SU-DHL-6 (cell line): ENCODE data around the gene ELMO2.

Experiments used
- EZH2phosphoT487 ChIP-seq: fragments of 200-600 bp; sonication (generic), shearing (Covaris generic); conservative IDR thresholded peaks from 2 replicates; pipeline ENCODE4 v1.6.1; 2018; ENCODE audit warnings: mild to moderate bottlenecking, antibody characterized with exemption, low read length, moderate library complexity, mixed read lengths
- TF ChIP-seq, protein P1 (sequence below): fragments of 200-600 bp; sonication (generic); IDR thresholded peaks from one replicate; pipeline ENCODE4 v1.5.1; 2017; ENCODE audit warnings: antibody characterized with exemption, mild to moderate bottlenecking, low read length, moderate library complexity; ENCODE audit not compliant: insufficient read depth, poor library complexity, severe bottlenecking

DNA sequence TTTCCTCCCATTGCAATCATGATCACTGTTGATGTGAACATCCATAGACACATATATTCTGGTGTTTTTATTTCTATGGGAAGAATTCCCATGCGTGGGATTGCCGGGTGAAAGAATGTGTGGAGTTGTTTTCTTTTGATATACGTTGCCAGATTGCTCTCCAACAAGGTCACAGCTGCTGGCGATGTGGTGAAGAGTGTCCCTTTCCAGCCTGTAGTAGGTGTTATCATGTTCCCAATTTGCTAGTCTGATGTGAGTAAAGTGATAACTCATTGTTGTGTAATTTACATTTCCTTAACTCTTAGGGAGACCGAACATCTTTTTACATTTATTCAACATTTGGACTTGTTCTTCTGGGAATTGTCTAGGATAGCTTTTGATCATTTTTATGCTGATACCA is 14.5 kb upstream of the ELMO2 start:
- TF ChIP-seq, protein P1, sequence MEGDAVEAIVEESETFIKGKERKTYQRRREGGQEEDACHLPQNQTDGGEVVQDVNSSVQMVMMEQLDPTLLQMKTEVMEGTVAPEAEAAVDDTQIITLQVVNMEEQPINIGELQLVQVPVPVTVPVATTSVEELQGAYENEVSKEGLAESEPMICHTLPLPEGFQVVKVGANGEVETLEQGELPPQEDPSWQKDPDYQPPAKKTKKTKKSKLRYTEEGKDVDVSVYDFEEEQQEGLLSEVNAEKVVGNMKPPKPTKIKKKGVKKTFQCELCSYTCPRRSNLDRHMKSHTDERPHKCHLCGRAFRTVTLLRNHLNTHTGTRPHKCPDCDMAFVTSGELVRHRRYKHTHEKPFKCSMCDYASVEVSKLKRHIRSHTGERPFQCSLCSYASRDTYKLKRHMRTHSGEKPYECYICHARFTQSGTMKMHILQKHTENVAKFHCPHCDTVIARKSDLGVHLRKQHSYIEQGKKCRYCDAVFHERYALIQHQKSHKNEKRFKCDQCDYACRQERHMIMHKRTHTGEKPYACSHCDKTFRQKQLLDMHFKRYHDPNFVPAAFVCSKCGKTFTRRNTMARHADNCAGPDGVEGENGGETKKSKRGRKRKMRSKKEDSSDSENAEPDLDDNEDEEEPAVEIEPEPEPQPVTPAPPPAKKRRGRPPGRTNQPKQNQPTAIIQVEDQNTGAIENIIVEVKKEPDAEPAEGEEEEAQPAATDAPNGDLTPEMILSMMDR = no peak
- no peak for TF ChIP-seq EZH2phosphoT487
